Caco-2 (cell line): ENCODE results near the gene BICD1. TPM values are rescaled to one million over a fixed set of nuclear protein-coding genes. Genes with fewer than 3 reads are reported as not detected.

Experiments used
- BruUV-seq: library from RNA; stranded (reverse); fragments of 400-500 nt; replicated peaks from 2 replicates; lab custom pipeline; 2021; lab: Mats Ljungman, UMichigan
- CTCF ChIA-PET: fragments of 300-600 bp; sonication (Branson Sonifier 250); formaldehyde crosslinking; loops from one replicate; lab custom pipeline; 2022; ENCODE audit warnings: antibody characterized with exemption; lab: Charles Lee
- POLR2A ChIA-PET: fragments of 300-600 bp; sonication (Branson Sonifier 250); formaldehyde crosslinking; loops from one replicate; lab custom pipeline; 2022; ENCODE audit warnings: antibody characterized with exemption; lab: Charles Lee
- DNase-seq, 2 experiments: peaks; one replicate each; pipeline versions ENCODE4 v3.0.0 to v3.0.0-alpha.2; 2020 to 2022
- H3K27me3 ChIP-seq: replicated peaks from 2 replicates; pipeline ENCODE4 v1.6.0; 2011; ENCODE audit warnings: low read length; ENCODE audit not compliant: control insufficient read depth, insufficient read depth
- H3K36me3 ChIP-seq: 2 replicates; pipeline ENCODE4 v1.5.1; 2011; ENCODE audit warnings: low read length; ENCODE audit not compliant: control insufficient read depth, insufficient read depth
- H3K4me1 ChIP-seq: fragments of 250-450 bp; sonication (Bioruptor Pico); 2 replicates; pipeline ENCODE4 v1.5.1; 2020; ENCODE audit warnings: mild to moderate bottlenecking
- H3K4me3 ChIP-seq: 2 replicates; pipeline ENCODE4 v1.5.1; 2011; ENCODE audit warnings: low read depth, mild to moderate bottlenecking, control low read depth, low read length
- H3K9me3 ChIP-seq: fragments of 250-450 bp; sonication (Bioruptor Pico); 2 replicates; pipeline ENCODE4 v1.5.1; 2020; ENCODE audit warnings: mild to moderate bottlenecking, moderate library complexity
- H3K27ac Mint-ChIP-seq: one replicate; pipeline ENCODE4 v1.8.0; 2022; ENCODE audit warnings: mixed read lengths; ENCODE audit not compliant: unreplicated experiment
- H3K27me3 Mint-ChIP-seq: one replicate; pipeline ENCODE4 v1.8.0; 2022; ENCODE audit warnings: mixed read lengths; ENCODE audit not compliant: insufficient read depth, unreplicated experiment
- H3K36me3 Mint-ChIP-seq: one replicate; pipeline ENCODE4 v1.8.0; 2022; ENCODE audit warnings: mild to moderate bottlenecking, mixed read lengths; ENCODE audit not compliant: insufficient read depth, unreplicated experiment
- H3K4me1 Mint-ChIP-seq: one replicate; pipeline ENCODE4 v1.8.0; 2022; ENCODE audit warnings: low read depth, mixed read lengths; ENCODE audit not compliant: unreplicated experiment
- H3K4me3 Mint-ChIP-seq: one replicate; pipeline ENCODE4 v1.8.0; 2022; ENCODE audit warnings: mild to moderate bottlenecking, moderate library complexity, mixed read lengths; ENCODE audit not compliant: unreplicated experiment
- H3K9me3 Mint-ChIP-seq: one replicate; pipeline ENCODE4 v1.8.0; 2022; ENCODE audit warnings: mixed read lengths; ENCODE audit not compliant: unreplicated experiment
- intact Hi-C: fragments of 100-400 bp; cut with micrococcal nuclease; formaldehyde crosslinking; loops from one replicate; pipeline ENCODE4 v1.10.0; 2022; ENCODE audit not compliant: unreplicated experiment
- total RNA-seq: library from RNA; stranded (reverse); gene quantifications from 2 replicates; pipeline ENCODE4 v1.2.3, GENCODE V29; 2022
- TF ChIP-seq, protein P1 (sequence below), 2 experiments: fragments of 200-600 bp in 1 of 2; IDR thresholded peaks; 1 replicate in 1 of 2; 2 replicates in 1 of 2; pipeline versions ENCODE4 v1.5.1 to v1.8.0; 2011 to 2022; ENCODE audit warnings: antibody characterized with exemption in 1 of 2, control low read depth in 1 of 2, inconsistent platforms in 1 of 2, low read depth in 1 of 2, low read length in 1 of 2, mild to moderate bottlenecking in 1 of 2, moderate library complexity in 1 of 2; ENCODE audit not compliant: insufficient read depth in 1 of 2, severe bottlenecking in 1 of 2, unreplicated experiment in 1 of 2

The BICD1 gene
- total RNA-seq, 1 experiment from 2014 or later: 36.2 TPM

DNA sequence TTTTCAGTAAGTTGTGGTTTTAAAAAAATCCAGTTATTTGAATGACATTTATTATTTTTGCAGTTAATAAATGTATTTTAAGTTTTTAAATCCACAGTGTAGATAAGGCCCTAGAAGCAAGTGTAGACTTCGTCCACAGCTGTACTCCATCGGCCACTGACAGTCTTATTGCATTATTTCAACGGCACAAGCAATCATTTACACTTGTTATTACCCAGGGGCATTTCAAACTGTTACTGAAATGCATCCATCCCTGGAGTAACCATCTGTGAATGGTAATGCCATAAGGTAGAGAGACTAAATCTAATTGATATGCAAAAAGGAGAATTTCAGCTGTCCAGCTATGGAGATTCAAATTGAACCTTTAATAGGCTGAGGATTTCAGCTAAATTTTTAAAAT, 48.4 kb downstream of the BICD1 start:
- ChIA-PET POLR2A (no interaction called here), CTCF (interaction anchor here (0.6 kb wide), 1 partner anchor 49 kb away, joined by 3 read pairs; no protein-coding TSS in a partner anchor)
- H3K9me3 ChIP-seq: no peaks in the 10 kb centered on the region
- H3K9me3 Mint-ChIP-seq: no peaks in the 10 kb centered on the region
- H3K4me3 ChIP-seq: no peak overlapping the region
- no peak for DNase-seq
- H3K27me3 ChIP-seq: no peaks in the 10 kb centered on the region
- TF ChIP-seq, protein P1, sequence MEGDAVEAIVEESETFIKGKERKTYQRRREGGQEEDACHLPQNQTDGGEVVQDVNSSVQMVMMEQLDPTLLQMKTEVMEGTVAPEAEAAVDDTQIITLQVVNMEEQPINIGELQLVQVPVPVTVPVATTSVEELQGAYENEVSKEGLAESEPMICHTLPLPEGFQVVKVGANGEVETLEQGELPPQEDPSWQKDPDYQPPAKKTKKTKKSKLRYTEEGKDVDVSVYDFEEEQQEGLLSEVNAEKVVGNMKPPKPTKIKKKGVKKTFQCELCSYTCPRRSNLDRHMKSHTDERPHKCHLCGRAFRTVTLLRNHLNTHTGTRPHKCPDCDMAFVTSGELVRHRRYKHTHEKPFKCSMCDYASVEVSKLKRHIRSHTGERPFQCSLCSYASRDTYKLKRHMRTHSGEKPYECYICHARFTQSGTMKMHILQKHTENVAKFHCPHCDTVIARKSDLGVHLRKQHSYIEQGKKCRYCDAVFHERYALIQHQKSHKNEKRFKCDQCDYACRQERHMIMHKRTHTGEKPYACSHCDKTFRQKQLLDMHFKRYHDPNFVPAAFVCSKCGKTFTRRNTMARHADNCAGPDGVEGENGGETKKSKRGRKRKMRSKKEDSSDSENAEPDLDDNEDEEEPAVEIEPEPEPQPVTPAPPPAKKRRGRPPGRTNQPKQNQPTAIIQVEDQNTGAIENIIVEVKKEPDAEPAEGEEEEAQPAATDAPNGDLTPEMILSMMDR (IDR thresholded peaks at IDR 0.05; ENCODE audit: insufficient read depth in 1 of 2, low read depth in 1 of 2, low read length in 1 of 2, severe bottlenecking in 1 of 2, unreplicated experiment in 1 of 2): no peak
- no peaks in the 10 kb centered on the region for H3K36me3 ChIP-seq
- H3K4me1 Mint-ChIP-seq: no peaks in the 10 kb centered on the region
- no peak overlapping the region for H3K4me3 Mint-ChIP-seq
- no peaks in the 10 kb centered on the region for H3K36me3 Mint-ChIP-seq
- H3K27ac Mint-ChIP-seq: no peak overlapping the region
- no peaks in the 10 kb centered on the region for H3K27me3 Mint-ChIP-seq
- intact Hi-C loops: no loop called here
- H3K4me1 ChIP-seq: no peaks in the 10 kb centered on the region
- BruUV-seq: no TSS peak

DNA sequence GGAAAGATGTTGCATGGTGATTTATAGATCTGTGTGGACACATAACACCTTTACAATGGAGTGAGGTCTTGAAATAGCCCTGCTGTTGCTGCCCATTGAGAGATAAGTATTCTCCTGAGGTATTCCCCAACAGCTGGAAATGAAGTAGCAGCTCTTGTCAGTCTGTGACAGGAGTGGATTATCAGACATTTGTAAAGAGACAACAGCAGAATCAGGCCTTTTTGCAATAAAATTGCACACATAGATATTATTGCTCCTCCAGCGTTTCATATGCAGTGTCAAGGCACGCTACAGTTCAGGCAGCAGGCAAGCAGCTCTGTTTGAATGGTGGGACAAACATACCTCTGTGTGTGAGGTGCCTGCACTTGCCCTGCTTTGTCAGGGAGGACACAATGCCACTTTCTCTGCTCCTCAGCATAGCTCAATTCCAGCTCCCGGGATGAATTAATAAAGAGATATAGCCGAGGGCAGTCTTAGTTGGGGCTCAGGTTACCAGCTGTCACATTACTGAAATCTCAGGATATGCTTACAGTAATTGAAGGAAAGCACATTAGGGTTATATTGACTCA, 49.4 kb downstream of the BICD1 start:
- POLR2A ChIA-PET: no interaction called here
- no peaks in the 10 kb centered on the region for H3K36me3 Mint-ChIP-seq
- H3K4me3 Mint-ChIP-seq: no peak overlapping the region
- BruUV-seq: no TSS peak
- no peaks in the 10 kb centered on the region for H3K27me3 Mint-ChIP-seq
- Histone ChIP-seq H3K4me3 (no peak overlapping the region), H3K36me3 (no peaks in the 10 kb centered on the region), H3K9me3 (no peaks in the 10 kb centered on the region), H3K27me3 (no peaks in the 10 kb centered on the region), H3K4me1 (no peaks in the 10 kb centered on the region)
- no peak overlapping the region for H3K27ac Mint-ChIP-seq
- no peaks in the 10 kb centered on the region for H3K9me3 Mint-ChIP-seq
- TF ChIP-seq, protein P1 (IDR thresholded peaks at IDR 0.05; ENCODE audit: insufficient read depth in 1 of 2, low read depth in 1 of 2, low read length in 1 of 2, severe bottlenecking in 1 of 2, unreplicated experiment in 1 of 2): no peak
- intact Hi-C loops: no loop called here
- CTCF ChIA-PET: no interaction called here
- no peaks in the 10 kb centered on the region for H3K4me1 Mint-ChIP-seq
- DNase-seq: no peak

DNA sequence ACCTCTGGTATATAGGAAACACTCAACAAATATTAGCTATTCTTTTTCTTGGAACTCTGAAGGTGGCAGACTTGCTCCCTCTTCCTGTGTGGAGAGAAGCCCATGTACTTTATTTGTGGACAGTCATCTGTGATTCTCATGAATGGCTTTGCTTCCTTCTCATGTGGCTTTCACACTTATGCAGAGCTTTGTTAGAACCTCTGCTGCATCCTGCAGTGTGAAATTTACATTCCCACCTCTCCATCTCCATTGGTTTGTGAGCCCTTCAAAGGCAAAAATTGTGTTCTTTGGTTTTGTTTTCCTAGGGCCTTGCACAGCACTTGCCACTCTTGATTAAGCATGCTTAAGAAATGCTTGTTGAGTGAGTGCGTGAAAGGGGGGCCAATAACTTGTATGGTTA, 51.9 kb downstream of the BICD1 start:
- H3K4me3 ChIP-seq: no peak overlapping the region
- H3K4me1 ChIP-seq: no peaks in the 10 kb centered on the region
- no peak overlapping the region for H3K4me3 Mint-ChIP-seq
- POLR2A ChIA-PET: no interaction called here
- no peaks in the 10 kb centered on the region for H3K27me3 Mint-ChIP-seq
- no peaks in the 10 kb centered on the region for H3K27me3 ChIP-seq
- CTCF ChIA-PET: interaction anchor here (0.5 to 0.7 kb wide), 3 partner anchors 43 to 290 kb away, joined by 3 to 5 read pairs (median 4); no protein-coding TSS in a partner anchor
- no peaks in the 10 kb centered on the region for H3K4me1 Mint-ChIP-seq
- no peak overlapping the region for H3K27ac Mint-ChIP-seq
- no peaks in the 10 kb centered on the region for H3K9me3 Mint-ChIP-seq
- DNase-seq: no peak
- no peaks in the 10 kb centered on the region for H3K36me3 ChIP-seq
- no TSS peak for BruUV-seq
- H3K36me3 Mint-ChIP-seq: no peaks in the 10 kb centered on the region
- intact Hi-C loops: no loop called here
- H3K9me3 ChIP-seq: no peaks in the 10 kb centered on the region
- TF ChIP-seq, protein P1 (IDR thresholded peaks at IDR 0.05; ENCODE audit: insufficient read depth in 1 of 2, low read depth in 1 of 2, low read length in 1 of 2, severe bottlenecking in 1 of 2, unreplicated experiment in 1 of 2): no peak
